Uterus (tissue), 2 donors: Measurements from ENCODE around the gene MTCP1.

ENCODE experiments used
- POLR2A ChIP-seq, 2 donors: fragments of 450-650 bp; IDR thresholded peaks; one replicate each; pipeline ENCODE4 v1.6.1; 2016; ENCODE audit warnings: antibody characterized with exemption in 2 of 2, mild to moderate bottlenecking in 1 of 2, moderate library complexity in 1 of 2
- TF ChIP-seq, protein P1 (sequence below), 4 experiments: fragments of 200-600 bp in 2 of 4; fragments of 450-650 bp in 2 of 4; sonication (generic) in 2 of 4; IDR thresholded peaks; one replicate each; pipeline ENCODE4 v1.5.1; 2016 to 2019; ENCODE audit warnings: antibody characterized with exemption in 4 of 4, mild to moderate bottlenecking in 2 of 4, moderate library complexity in 1 of 4

DNA sequence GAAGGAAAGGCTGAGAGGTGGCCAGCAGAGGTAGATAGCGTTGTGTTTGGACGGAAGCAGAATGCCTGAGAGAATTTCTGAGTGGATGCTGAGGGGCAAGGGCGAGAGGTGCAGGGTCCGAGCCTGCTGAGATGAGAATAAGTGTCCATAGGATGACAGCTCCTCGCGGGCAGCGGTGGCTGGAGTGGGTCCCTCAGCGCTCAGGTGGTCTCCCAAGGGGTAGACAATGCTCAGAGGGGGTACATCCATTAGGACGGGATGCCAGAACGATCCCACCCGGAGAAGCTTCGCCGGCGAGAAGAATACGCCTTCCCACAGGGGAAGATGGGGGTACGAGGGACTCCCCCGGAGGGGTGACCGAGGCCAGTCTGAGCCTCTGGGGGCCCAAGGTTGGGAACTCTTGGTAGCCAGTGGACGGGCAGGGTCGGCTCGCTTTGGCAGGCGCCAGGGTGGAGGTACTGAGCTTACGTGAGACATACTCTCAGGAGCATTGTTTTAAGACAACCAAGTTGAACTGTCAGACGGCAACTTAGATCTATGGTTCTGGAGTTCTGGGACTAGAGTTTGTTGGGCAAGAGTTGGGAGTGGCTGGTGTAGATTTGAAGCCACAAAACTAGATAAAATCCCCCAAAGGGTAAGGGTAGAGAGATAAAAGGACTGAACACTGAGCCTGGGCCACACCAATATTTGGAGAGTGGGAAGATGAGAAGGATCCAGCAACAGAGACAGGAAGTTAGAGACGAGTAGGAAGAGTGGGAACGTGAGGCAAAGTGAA, 16.2 kb upstream of the MTCP1 start:
- TF ChIP-seq, protein P1, sequence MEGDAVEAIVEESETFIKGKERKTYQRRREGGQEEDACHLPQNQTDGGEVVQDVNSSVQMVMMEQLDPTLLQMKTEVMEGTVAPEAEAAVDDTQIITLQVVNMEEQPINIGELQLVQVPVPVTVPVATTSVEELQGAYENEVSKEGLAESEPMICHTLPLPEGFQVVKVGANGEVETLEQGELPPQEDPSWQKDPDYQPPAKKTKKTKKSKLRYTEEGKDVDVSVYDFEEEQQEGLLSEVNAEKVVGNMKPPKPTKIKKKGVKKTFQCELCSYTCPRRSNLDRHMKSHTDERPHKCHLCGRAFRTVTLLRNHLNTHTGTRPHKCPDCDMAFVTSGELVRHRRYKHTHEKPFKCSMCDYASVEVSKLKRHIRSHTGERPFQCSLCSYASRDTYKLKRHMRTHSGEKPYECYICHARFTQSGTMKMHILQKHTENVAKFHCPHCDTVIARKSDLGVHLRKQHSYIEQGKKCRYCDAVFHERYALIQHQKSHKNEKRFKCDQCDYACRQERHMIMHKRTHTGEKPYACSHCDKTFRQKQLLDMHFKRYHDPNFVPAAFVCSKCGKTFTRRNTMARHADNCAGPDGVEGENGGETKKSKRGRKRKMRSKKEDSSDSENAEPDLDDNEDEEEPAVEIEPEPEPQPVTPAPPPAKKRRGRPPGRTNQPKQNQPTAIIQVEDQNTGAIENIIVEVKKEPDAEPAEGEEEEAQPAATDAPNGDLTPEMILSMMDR (IDR thresholded peaks at IDR 0.05) = no peak
- no peak for TF ChIP-seq POLR2A (IDR thresholded peaks at IDR 0.05)
